LNCaP clone FGC (cell line): Measurements from ENCODE around the gene PTPRM.

Source experiments
- DNase-seq: peaks from one replicate; pipeline ENCODE4 v3.0.0-alpha.2; 2011; ENCODE audit warnings: low read depth
- H3K4me3 ChIP-seq: 2 replicates; pipeline ENCODE4 v1.5.1; 2011; ENCODE audit warnings: mild to moderate bottlenecking, low read depth, low read length, control low read depth
- CTCF ChIP-seq: IDR thresholded peaks from 2 replicates; pipeline ENCODE4 v1.5.1; 2012; ENCODE audit warnings: mild to moderate bottlenecking; ENCODE audit not compliant: control insufficient read depth, insufficient read depth; ENCODE audit errors: extremely low read depth

The PTPRM gene

GRCh38 chr18:7914834-7915670, 347.9 kb downstream of the PTPRM start:
- peak; percentile 73 for DNase-seq
- peak overlapping the region; percentile 19; the same call in 1 of the 2 replicates for H3K4me3 ChIP-seq
- no peak for TF ChIP-seq CTCF

GRCh38 chr18:7918701-7919100, 351.6 kb downstream of the PTPRM start:
- TF ChIP-seq CTCF = no peak
- DNase-seq = no peak
- no peak overlapping the region for H3K4me3 ChIP-seq

- no peak for DNase-seq
- no peak overlapping the region for H3K4me3 ChIP-seq
- no peak for TF ChIP-seq CTCF
These were observed 352.4 kb downstream of the PTPRM start for GRCh38 chr18:7919565-7919964.

DNA sequence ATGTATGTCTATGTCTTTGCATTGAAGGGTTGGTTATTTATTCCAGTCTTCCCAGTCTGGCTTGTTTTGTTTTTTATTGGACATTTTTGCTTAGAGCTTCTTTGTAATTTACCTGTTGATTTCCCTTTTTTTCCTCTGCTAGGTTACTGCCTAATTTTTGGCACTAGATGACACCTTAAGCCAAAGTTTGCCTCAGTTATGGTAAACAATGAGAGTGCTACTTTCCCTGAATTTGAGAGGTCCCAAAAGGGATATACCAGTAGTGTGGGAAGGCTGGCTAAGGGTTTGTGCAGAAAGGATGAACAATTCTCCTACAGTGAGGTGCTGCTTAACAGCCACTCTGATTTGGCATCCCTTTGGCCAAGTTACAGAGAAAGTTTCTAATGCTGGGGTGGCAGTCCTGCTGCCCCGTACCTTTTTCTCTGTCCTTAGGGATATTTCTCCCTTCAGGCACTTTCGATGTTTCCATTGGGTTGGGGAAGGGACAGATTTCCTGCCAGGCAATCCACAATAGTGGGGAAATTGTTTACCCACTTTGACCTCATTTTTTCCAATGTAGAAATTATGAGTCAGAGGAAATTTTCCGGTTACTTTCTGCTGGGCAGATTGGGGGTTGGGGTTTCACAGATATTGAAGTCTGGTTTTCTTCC, 354.9 kb downstream of the PTPRM start:
- H3K4me3 ChIP-seq = no peak overlapping the region
- no peak for DNase-seq
- no peak for TF ChIP-seq CTCF

- TF ChIP-seq CTCF = no peak
- no peak for DNase-seq
These were observed 356.0 kb downstream of the PTPRM start for GRCh38 chr18:7923105-7923504.

DNA sequence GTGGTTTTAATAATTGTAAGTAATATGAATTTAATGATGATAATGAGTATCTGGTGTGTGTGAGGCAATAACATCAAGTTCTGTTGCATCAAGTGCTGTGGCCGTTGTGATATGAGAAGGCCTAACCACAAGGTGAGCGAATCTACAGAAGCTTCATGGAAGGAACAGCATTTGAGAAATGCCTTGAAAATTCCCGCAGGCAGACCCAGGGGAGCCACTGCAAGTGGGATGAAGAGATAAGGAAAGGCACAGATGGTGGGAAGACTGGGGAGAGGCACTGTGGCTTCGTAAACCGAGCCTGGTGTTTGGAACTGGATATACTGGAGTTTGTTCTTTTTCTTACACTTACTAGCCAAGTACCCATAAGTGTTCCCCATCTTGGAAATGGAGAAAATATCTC, 357.5 kb downstream of the PTPRM start:
- H3K4me3 ChIP-seq = no peak overlapping the region
- no peak for TF ChIP-seq CTCF
- DNase-seq = no peak

More at GRCh38 chr18:7923105-7923504, 356.0 kb downstream of the PTPRM start:
- no peak overlapping the region for H3K4me3 ChIP-seq
